GM12891 (cell line): Measurements from ENCODE around the gene SUDS3.

Experiments used
- DNase-seq: peaks from one replicate; pipeline ENCODE4 v3.0.0; 2011; ENCODE audit warnings: low spot score; ENCODE audit not compliant: insufficient read length
- FAIRE-seq: peaks from 2 replicates; lab custom pipeline; 2011; peaks lifted over from hg19 to GRCh38; lab: Jason Lieb, UNC
- PAX5 ChIP-seq: IDR thresholded peaks from 2 replicates; pipeline ENCODE4 v1.6.1; 2011; ENCODE audit warnings: low read length, moderate library complexity, mild to moderate bottlenecking; ENCODE audit not compliant: insufficient read depth, severe bottlenecking
- POLR2A ChIP-seq: IDR thresholded peaks from 2 replicates; pipeline ENCODE4 v1.6.1; 2011; ENCODE audit warnings: low read depth, low read length, control low read depth
- POLR2AphosphoS5 ChIP-seq: IDR thresholded peaks from 2 replicates; pipeline ENCODE4 v1.6.1; 2011; ENCODE audit warnings: low read depth, low read length, control low read depth
- POU2F2 ChIP-seq: IDR thresholded peaks from 2 replicates; pipeline ENCODE4 v1.6.1; 2011; ENCODE audit warnings: low read depth, mild to moderate bottlenecking, control low read depth, low read length, moderate library complexity
- SPI1 ChIP-seq: IDR thresholded peaks from 2 replicates; pipeline ENCODE4 v1.6.1; 2011; ENCODE audit warnings: low read depth, low read length, control low read depth
- TAF1 ChIP-seq: IDR thresholded peaks from 2 replicates; pipeline ENCODE4 v1.6.1; 2011; ENCODE audit warnings: low read depth, low read length, control low read depth

SUDS3 gene

DNA sequence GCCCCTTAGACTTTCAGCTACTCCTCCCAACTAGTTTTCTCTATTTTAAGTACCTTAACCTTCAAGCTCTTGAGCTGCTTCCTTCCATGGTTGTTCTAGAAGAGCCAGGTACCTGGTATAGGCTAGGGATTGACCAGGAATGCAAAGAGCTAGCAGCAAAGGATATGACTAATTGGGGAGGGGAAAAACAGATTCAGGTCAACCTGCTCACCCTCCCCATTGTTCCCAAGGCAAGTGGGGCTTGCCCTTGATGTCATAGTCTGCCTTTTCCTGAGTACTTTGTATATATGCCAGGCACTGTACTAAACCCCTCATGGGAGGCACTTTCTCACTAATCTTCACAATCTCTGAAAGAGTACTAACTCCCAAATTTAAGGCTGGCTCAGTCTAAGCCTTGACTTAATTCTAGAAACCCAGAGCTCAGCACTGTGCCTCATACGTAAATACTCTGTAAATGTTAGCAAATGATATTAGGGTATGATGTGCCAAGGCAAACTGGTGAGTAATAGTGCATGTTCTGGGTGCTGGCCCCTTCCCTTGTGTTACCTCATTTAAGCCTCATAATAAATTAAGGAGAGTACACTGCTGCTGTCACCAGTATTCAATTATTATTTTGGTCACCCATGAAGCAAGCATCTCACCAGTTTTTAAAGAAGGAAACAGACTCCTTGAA is 42.2 kb downstream of the SUDS3 start:
- TF ChIP-seq TAF1, result no peak
- TF ChIP-seq SPI1, result no peak
- no peak for TF ChIP-seq PAX5
- TF ChIP-seq POLR2AphosphoS5, result no peak
- TF ChIP-seq POLR2A, result no peak
- TF ChIP-seq POU2F2, result no peak
- DNase-seq, result no peak
- no peak for FAIRE-seq

DNA sequence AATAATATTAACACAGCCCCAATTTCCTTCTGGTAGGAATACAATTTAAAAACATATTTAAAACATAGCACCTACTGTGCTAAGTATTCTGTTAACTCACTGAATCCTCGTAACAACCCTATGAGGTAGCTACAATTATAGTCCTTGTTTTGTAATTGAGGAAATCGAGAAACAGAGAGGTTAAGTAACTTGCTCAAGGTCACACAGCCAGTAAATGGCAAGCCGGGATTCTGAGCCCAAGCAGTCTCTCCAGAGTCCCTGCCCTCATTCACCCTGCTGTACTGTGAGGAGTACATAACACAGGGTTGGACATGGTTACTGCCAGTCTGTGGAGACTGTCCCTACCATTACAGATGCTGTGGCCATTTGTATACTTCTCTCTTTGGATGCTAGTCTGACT is 44.3 kb downstream of the SUDS3 start:
- DNase-seq (no peak), FAIRE-seq (no peak)
- no peak for TF ChIP-seq TAF1
- TF ChIP-seq POLR2AphosphoS5, result no peak
- no peak for TF ChIP-seq POLR2A
- TF ChIP-seq PAX5, result no peak
- TF ChIP-seq POU2F2, result no peak
- TF ChIP-seq SPI1, result no peak

DNA sequence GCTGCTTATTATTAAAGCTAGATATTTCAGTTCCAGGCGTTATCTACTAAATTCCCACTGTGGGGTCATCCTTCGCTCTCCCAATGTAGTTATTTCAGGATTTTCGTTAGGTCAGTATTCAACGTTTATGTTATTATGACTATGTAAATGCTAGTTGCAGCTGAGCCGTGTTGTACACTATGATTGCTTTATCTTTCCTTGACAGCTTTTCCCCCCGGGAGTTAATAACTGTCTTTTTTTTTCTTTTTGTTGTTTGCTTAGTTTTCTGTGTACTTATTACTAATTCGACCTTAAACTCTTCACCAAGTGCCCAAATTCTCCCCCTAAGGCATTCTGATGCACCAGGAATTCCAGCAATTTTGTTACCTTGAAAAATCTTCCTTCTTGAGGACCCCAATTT is 48.5 kb downstream of the SUDS3 start:
- no peak for DNase-seq
- FAIRE-seq, result no peak
- TF ChIP-seq POLR2A, result no peak
- TF ChIP-seq POLR2AphosphoS5, result no peak
- TF ChIP-seq TAF1, result no peak
- TF ChIP-seq PAX5, result no peak
- no peak for TF ChIP-seq SPI1
- TF ChIP-seq POU2F2, result no peak

DNA sequence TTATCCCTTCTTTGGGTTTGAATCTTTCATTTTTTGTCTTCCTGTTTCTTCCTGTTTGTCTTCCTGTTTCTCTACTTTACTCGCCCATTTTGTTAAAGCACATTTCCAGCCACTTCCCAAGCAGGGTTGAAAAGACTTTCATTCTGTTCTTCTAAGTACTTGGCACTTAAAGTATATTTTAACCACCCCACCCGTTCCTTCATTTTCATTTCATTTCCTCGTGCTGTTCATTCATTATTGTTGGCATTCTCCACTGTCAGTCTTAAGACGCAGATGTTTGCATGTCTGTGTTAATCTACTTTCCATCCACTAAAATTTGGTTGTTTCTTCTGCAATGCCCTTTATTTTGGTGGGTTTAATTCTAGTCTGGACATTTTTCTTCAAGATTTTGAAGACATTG is 49.0 kb downstream of the SUDS3 start:
- DNase-seq (no peak), FAIRE-seq (no peak)
- TF ChIP-seq PAX5 (no peak), POLR2AphosphoS5 (no peak), SPI1 (no peak), POLR2A (no peak), TAF1 (no peak), POU2F2 (no peak)

DNA sequence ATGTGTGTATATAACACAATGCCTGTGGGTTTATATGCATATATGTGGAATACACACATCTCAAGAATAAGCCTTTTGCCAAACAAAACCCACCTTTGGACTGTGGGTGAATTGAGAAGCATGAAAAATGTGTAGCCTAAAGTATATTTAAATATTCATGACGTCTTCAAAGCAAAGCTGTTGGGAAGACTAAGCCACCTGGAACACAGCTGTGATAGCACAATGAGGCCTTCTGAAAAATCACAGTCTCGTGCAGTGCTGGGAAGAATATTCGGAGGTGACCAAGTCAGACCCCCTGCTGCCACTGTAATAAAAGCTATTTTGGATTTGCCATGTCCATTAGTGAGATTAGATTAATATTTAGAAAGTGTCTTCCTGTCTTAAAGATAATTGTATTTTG is 51.5 kb downstream of the SUDS3 start:
- DNase-seq (no peak), FAIRE-seq (no peak)
- TF ChIP-seq SPI1, result no peak
- no peak for TF ChIP-seq TAF1
- no peak for TF ChIP-seq POLR2AphosphoS5

DNA sequence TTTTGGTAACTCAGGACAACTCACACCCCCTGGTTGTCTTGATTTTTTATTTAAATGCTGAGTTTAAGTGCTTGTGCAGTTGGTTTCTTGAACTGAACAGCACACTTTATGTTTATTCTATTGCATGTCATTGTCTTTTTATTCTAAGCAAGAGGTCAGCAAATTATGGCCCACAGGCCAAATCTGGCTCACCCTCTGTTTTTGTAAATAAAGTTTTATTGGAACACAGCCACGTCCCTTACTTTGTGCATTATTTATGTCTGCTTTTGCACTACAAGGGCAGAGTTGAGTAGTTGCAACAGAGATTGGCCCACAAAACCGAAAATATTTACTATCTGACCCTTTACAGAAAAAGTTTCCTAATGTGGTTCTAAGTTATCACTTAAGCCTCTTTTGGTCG is 52.3 kb downstream of the SUDS3 start:
- no peak for FAIRE-seq
- DNase-seq, result no peak

DNA sequence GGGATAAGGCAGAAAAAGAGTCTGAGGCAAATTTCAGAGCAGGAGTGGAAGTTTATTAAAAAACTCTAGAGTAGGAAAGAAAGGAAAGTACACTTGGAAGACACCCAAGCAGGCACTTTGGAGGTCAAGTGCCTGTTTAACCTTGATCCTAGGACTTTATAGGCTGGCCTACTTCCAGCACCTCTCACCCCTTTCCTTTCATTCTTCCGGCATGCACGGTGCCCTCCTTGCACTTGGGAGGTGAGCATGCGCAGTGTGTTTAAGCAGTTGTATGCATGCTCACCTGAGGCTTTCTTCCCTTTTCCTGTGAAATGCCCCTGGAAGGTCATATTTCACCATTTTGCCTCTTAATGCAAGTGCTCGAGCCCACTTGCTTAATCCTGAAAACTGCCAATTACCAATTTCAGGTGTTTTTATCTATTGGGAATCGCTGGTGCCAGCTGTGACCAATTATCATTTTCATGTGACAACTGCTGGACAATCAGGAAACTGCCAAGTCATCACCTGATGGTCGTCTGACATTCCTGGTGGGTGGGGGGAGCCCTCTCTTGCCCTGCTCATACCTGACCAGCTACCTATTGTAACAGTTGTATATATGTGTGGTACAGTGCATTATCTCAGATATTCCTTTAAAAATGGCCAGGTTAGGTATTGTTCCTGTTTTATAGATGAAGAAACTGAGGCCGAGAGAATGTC is 53.5 kb downstream of the SUDS3 start:
- no peak for DNase-seq
- no peak for FAIRE-seq
- no peak for TF ChIP-seq SPI1
- no peak for TF ChIP-seq PAX5
- TF ChIP-seq POU2F2, result no peak
- no peak for TF ChIP-seq POLR2AphosphoS5
- TF ChIP-seq TAF1, result no peak
- no peak for TF ChIP-seq POLR2A

More for the DNA sequence above, 52.3 kb downstream of the SUDS3 start:
- TF ChIP-seq POLR2AphosphoS5 (no peak), SPI1 (no peak), POLR2A (no peak), PAX5 (no peak), TAF1 (no peak), POU2F2 (no peak)

DNA sequence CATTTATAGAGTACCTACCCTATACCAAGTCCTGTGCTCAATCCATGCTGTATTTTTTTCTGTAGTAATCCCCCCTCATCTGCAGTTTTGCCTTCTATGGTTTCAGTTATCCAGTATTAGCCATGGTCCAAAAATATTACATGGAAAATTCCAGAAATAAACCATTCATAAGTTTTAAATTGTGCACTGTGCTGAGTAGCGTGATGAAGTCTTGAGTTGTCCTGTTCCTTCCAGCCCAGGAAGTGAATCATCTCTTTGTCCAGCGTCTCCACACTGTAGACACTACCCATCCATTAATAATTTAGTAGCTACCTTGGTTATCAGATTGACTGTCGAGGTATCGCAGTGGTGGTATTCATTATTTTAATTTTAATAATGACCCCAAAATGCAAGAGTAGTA is 54.2 kb downstream of the SUDS3 start:
- no peak for DNase-seq
- no peak for TF ChIP-seq POLR2A
- no peak for TF ChIP-seq POU2F2
- TF ChIP-seq POLR2AphosphoS5, result no peak
- no peak for TF ChIP-seq SPI1
- TF ChIP-seq TAF1, result no peak
- no peak for TF ChIP-seq PAX5
- FAIRE-seq, result no peak

DNA sequence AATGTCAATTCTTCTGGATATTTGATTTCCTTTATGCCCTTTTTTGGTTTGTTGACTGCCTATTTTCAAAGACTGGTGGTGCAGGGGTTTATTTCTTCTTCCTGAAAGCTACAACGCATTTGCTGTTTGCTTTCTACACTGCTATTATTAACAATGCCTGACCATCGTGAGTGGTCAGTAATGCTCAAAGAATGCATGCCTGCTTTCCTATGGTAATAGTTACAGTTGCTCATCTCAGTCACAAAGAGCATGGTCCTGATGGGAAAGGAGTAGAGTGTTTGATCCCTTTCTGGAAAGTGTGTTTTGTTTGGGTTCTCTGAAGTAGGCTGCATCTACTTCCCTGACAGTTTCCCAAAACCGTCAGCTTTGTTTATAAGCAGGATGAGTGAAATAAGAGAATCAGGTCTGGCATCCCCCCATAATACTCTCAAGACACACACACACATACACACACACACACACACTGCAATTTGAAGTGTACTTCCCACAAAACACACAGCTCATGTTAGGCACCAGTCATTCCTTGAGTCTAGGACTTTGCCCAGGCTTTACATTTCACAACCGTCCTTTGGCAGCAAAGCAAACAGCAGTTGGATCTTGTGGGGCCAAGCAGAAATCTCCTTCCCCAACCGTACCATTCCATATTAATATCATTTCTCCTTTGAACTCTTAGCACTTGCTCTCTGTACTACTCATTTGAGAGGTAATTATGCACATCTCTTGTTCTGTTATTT is 56.6 kb downstream of the SUDS3 start:
- no peak for DNase-seq
- no peak for TF ChIP-seq POLR2A
- TF ChIP-seq POU2F2, result no peak
- no peak for TF ChIP-seq POLR2AphosphoS5
- TF ChIP-seq TAF1, result no peak
- TF ChIP-seq PAX5, result no peak
- TF ChIP-seq SPI1, result no peak
- no peak for FAIRE-seq

DNA sequence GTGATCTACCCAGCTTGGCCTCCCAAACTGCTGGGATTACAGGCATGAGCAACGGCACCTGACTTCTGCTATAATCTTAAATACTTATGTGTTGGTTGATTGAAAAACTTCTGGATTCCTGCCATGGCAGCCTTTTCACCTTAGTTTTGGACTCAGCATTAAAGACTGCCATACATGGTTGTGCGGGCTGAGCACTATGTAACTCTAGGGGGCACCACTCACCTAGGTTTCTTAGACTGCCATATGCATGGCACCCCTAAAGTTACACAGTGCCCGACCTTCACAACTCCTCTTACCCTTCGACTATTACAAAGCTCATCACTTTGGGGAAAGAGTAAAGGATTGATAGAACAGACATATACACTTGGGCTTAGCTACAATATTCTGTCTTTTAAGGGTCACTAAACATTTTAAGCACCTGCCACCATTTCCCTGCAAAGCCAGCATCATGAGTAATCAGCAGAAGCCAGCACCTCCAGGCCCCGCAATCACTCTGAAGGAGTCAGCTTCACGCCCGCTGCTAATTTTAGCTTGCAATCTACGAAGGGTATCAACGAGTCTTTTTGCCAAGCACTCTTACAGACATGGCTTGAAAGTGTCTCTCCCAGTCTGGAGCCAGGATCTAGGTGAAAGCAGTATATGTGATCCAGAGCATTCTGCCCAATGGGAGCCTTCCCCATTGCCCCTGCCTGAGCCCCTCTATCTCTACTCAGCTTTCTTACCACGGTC is 59.8 kb downstream of the SUDS3 start:
- TF ChIP-seq SPI1, result no peak
- no peak for FAIRE-seq
- no peak for DNase-seq
